HG02840 (cell line): ENCODE data around the gene ZSCAN2.
A peak's percentile ranks its signal among the peaks of the same experiment; 100 is the strongest.
"Not testable (repeated sequence)": the region's sequence is repeated elsewhere in the genome, so short reads cannot be mapped to it uniquely, and the experiment has no call there.

ENCODE experiments used
- ATAC-seq: cut with Tn5 transposase; IDR thresholded peaks from one replicate; pipeline ENCODE4 v1.9.1; 2021; ENCODE audit warnings: mild to moderate bottlenecking, moderate library complexity, moderate number of reproducible peaks; ENCODE audit not compliant: unreplicated experiment, low FRiP score

ZSCAN2 gene

GRCh38 chr15:84633311-84634227 is 32.8 kb downstream of the ZSCAN2 start:
- ATAC-seq = peak; percentile 39

GRCh38 chr15:84634228-84634837 is 33.5 kb downstream of the ZSCAN2 start:
- ATAC-seq = no peak

GRCh38 chr15:84638103-84638502 is 37.3 kb downstream of the ZSCAN2 start:
- no peak for ATAC-seq

GRCh38 chr15:84641871-84642270 is 41.1 kb downstream of the ZSCAN2 start:
- not testable (repeated sequence) for ATAC-seq

GRCh38 chr15:84642640-84643039 is 41.8 kb downstream of the ZSCAN2 start:
- not testable (repeated sequence) for ATAC-seq

GRCh38 chr15:84643838-84644237 is 43.0 kb downstream of the ZSCAN2 start:
- no peak for ATAC-seq

GRCh38 chr15:84645496-84645895 is 44.7 kb downstream of the ZSCAN2 start:
- no peak for ATAC-seq

- no peak for ATAC-seq
Observed at GRCh38 chr15:84645997-84646396, 45.2 kb downstream of the ZSCAN2 start.

GRCh38 chr15:84647726-84648125 is 46.9 kb downstream of the ZSCAN2 start:
- ATAC-seq = no peak

GRCh38 chr15:84648539-84648938 is 47.7 kb downstream of the ZSCAN2 start:
- no peak for ATAC-seq

- no peak for ATAC-seq
Observed at GRCh38 chr15:84649706-84650105, 48.9 kb downstream of the ZSCAN2 start.

GRCh38 chr15:84653584-84653909 is 52.7 kb downstream of the ZSCAN2 start:
- ATAC-seq = peak; percentile 3

GRCh38 chr15:84653910-84654688 is 53.3 kb downstream of the ZSCAN2 start, which contains the start of gene WDR73:
TSS of gene WDR73 (minus strand) at chr15:84654283. CDS start at chr15:84654274, 9 bp downstream.
- peak; percentile 84 for ATAC-seq

- no peak for ATAC-seq
Observed at GRCh38 chr15:84654689-84655453, 54.1 kb downstream of the ZSCAN2 start.

- ATAC-seq = no peak
Observed at GRCh38 chr15:84656972-84657371, 56.2 kb downstream of the ZSCAN2 start.

GRCh38 chr15:84657748-84658079 is 56.9 kb downstream of the ZSCAN2 start:
- no peak for ATAC-seq

- ATAC-seq = peak; percentile 55
Observed at GRCh38 chr15:84658080-84658787, 57.4 kb downstream of the ZSCAN2 start, which contains the start of gene NMB. TSS of gene NMB (minus strand) at chr15:84658199. CDS start at chr15:84658152, 47 bp downstream.

- ATAC-seq = no peak
Observed at GRCh38 chr15:84658788-84659411, 58.1 kb downstream of the ZSCAN2 start.
